AG04449 (cell line): ENCODE results near the gene EVC2.

Experiments
- CTCF ChIA-PET: fragments of 350-600 bp; formaldehyde crosslinking; extraction: SDS; loops from one replicate; lab custom pipeline; 2021; ENCODE audit warnings: antibody characterized with exemption; lab: Yijun Ruan, JAX
- POLR2A ChIA-PET: fragments of 400-600, 350-600 bp; formaldehyde crosslinking; extraction: SDS; loops from one replicate; lab custom pipeline; 2020; ENCODE audit warnings: antibody characterized with exemption, inconsistent platforms; lab: Yijun Ruan, JAX
- DNase-seq: peaks from one replicate; pipeline ENCODE4 v3.0.0-alpha.2; 2010; ENCODE audit warnings: low read depth, low spot score
- H3K4me3 ChIP-seq: 2 replicates; pipeline ENCODE4 v1.5.1; 2011; ENCODE audit warnings: low read depth, mild to moderate bottlenecking, control low read depth, low read length
- TF ChIP-seq, protein P1 (sequence below): IDR thresholded peaks from one replicate; pipeline ENCODE4 v1.5.1; 2011; ENCODE audit warnings: mild to moderate bottlenecking, moderate library complexity, low read length, control low read depth, inconsistent platforms; ENCODE audit not compliant: insufficient read depth; ENCODE audit errors: missing control alignments

The EVC2 gene

DNA sequence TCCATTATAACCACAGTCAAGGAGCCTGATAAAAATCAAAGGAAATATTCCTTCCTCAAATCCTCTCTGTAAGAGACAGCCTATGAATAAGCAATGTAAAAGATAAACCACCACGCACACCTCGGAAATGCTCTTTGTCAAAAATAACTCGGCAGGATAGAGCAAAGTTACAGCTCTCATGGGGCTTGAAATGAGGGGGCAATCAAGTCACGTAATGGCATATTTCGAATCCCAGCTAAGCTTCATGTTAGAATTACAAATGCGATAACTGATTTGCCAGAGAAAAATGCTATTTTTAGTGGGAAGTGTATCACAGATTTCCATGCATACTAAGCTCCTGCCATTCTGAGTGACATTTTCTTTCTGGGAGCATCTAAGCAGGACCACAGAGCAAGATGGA is 49.4 kb downstream of the EVC2 start:
- DNase-seq: no peak
- CTCF ChIA-PET: interaction anchor here (1.1 to 2.5 kb wide), 3 partner anchors 11 to 131 kb away, joined by 3 to 10 read pairs (median 4); no protein-coding TSS in a partner anchor
- POLR2A ChIA-PET: no interaction called here
- H3K4me3 ChIP-seq: no peak overlapping the region
- TF ChIP-seq, protein P1, sequence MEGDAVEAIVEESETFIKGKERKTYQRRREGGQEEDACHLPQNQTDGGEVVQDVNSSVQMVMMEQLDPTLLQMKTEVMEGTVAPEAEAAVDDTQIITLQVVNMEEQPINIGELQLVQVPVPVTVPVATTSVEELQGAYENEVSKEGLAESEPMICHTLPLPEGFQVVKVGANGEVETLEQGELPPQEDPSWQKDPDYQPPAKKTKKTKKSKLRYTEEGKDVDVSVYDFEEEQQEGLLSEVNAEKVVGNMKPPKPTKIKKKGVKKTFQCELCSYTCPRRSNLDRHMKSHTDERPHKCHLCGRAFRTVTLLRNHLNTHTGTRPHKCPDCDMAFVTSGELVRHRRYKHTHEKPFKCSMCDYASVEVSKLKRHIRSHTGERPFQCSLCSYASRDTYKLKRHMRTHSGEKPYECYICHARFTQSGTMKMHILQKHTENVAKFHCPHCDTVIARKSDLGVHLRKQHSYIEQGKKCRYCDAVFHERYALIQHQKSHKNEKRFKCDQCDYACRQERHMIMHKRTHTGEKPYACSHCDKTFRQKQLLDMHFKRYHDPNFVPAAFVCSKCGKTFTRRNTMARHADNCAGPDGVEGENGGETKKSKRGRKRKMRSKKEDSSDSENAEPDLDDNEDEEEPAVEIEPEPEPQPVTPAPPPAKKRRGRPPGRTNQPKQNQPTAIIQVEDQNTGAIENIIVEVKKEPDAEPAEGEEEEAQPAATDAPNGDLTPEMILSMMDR: no peak

DNA sequence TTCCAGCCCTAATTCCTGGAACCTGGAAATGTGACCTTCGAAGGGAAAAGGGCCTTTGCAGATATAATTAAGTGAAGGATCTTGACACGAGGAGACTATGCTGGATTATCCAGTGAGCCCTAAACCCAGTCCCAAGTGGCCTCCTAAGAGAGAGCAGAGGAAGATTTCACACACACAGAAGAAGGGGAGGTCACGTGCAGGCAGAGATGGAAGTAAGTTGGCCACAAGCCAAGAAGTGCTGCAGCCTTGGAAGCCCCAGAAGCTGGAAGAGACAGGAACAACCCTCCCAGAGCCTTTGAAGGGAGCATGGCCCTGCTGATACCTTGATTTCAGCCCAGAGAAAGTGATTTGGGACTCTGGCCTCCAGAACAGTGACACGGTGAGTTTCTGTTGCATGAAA is 51.9 kb downstream of the EVC2 start:
- ChIA-PET CTCF (no interaction called here), POLR2A (no interaction called here)
- H3K4me3 ChIP-seq: no peak overlapping the region
- TF ChIP-seq, protein P1: no peak
- no peak for DNase-seq

DNA sequence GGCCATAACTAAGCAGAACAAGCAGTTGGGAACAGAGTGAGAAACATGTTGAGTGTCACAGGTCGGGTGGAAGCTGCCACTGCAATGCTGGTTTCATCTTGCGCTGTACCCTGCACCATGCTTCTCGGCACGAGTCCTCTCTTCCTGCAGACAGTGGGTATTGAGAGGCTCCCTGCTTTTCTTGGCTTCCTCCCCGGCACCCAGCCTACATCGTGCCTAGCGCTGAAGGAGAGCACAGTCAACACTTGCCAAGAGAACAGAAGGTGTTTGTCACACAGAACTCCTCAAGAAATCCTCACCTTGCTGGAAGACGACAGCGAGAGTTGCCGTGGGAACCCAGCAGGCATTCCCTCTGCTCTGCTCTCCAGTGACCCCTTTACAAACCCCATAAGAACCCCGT is 53.6 kb downstream of the EVC2 start:
- H3K4me3 ChIP-seq: no peak overlapping the region
- POLR2A ChIA-PET: no interaction called here
- DNase-seq: no peak
- CTCF ChIA-PET: no interaction called here
- TF ChIP-seq, protein P1: no peak

DNA sequence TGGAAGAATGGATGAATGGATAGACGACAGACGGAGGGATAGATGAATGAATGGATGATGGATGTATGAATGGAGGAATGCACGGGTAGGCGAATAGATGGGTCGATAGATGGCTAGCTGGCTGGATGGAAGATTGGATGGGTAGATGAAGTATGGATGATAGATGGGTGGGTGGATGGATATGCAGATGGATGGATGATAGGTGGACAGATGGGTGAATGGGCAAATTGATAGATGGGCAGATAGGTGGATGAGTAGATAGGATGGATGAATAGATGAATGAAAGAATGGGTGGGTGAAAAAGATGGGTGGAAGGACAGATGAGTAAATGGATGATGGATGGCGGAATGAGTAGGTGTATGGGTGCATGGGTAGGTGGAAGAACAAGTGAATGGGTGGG is 57.3 kb downstream of the EVC2 start:
- TF ChIP-seq, protein P1: no peak
- DNase-seq: no peak
- ChIA-PET POLR2A (no interaction called here), CTCF (interaction anchor here (0.8 kb wide), 1 partner anchor 18 kb away, joined by 3 read pairs; no protein-coding TSS in a partner anchor)
- H3K4me3 ChIP-seq: no peak overlapping the region

DNA sequence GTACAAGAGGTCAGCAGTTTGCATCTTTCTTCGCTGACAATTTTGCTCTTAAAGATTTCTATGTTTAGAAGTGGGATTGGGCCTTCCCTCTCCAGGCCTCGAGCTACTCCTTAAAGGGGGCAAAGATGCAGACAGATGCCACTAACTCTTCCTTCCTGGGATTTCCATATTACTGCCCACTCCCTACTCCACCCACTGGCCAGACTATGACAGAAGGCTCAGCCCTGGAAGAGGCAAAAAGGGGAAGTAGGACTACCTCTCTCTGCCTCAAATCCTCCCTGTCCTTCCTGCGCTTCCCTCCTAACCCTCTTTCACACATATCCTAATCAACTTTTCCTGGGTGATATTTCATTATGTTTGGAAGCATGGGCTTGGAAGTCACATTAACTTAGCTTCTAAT is 58.3 kb downstream of the EVC2 start:
- ChIA-PET POLR2A (no interaction called here), CTCF (no interaction called here)
- no peak overlapping the region for H3K4me3 ChIP-seq
- TF ChIP-seq, protein P1: no peak
- no peak for DNase-seq

DNA sequence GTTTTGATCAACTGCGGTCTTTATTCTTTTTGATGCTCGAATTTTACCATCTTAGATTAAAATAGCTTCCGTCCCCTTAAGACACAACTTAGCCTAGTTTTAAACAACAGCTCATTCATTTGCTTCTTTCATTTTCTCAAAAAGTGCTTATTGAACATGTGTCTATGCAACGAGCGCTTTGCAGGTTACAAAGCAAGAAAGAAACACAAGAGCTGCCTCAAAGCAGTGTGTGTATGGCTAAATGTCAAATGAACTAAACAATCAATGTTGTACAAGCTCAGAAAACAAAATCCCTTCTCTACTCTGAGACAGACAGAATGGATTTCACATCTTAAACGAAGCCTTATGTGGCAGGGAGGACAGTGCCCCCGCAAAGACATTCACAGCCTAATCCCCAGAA is 61.0 kb downstream of the EVC2 start:
- H3K4me3 ChIP-seq: no peak overlapping the region
- ChIA-PET POLR2A (no interaction called here), CTCF (interaction anchor here (0.8 to 1.3 kb wide), 4 partner anchors 9 to 166 kb away, joined by 3 to 5 read pairs (median 4); no protein-coding TSS in a partner anchor)
- TF ChIP-seq, protein P1: no peak
- no peak for DNase-seq
